GM12892 (cell line): ENCODE results near the gene SLIT3. TPM values are rescaled to one million over a fixed set of nuclear protein-coding genes. Genes with fewer than 3 reads are reported as not detected.

Experiments used
- DNase-seq: peaks from one replicate; pipeline ENCODE4 v3.0.0; 2011; ENCODE audit not compliant: insufficient read length
- FAIRE-seq: peaks from 2 replicates; lab custom pipeline; 2011; peaks lifted over from hg19 to GRCh38; lab: Jason Lieb, UNC
- POLR2A ChIP-seq: IDR thresholded peaks from 2 replicates; pipeline ENCODE4 v1.6.1; 2011; ENCODE audit warnings: low read depth, low read length, control low read depth
- POLR2AphosphoS5 ChIP-seq: IDR thresholded peaks from 2 replicates; pipeline ENCODE4 v1.6.1; 2011; ENCODE audit warnings: low read depth, low read length, control low read depth
- TAF1 ChIP-seq: IDR thresholded peaks from 2 replicates; pipeline ENCODE4 v1.6.1; 2011; ENCODE audit warnings: low read depth, mild to moderate bottlenecking, control low read depth, low read length, borderline replicate concordance
- polyA plus RNA-seq: library from polyadenylated mRNA; unstranded; fragments of >200 nt; gene quantifications from one replicate; pipeline ENCODE4 v1.2.1, GENCODE V29; 2012; ENCODE audit warnings: missing spikeins, inconsistent platforms; ENCODE audit not compliant: missing spikeins

The SLIT3 gene
- polyA plus RNA-seq = not detected

GRCh38 chr5:169300468-169301385 lies at the start of gene SLIT3:
Gene SLIT3, minus strand, starts transcription at chr5:169301139. Its CDS starts 430 bp downstream, at chr5:169300709.
- FAIRE-seq (no peak), DNase-seq (no peak)
- TF ChIP-seq POLR2AphosphoS5 (no peak), TAF1 (no peak), POLR2A (no peak)

GRCh38 chr5:169350016-169350415 lies 49.1 kb upstream of the SLIT3 start:
- DNase-seq = no peak
- TF ChIP-seq POLR2A (no peak), POLR2AphosphoS5 (no peak), TAF1 (no peak)
- no peak for FAIRE-seq

- FAIRE-seq (no peak), DNase-seq (no peak)
- TF ChIP-seq TAF1 (no peak), POLR2A (no peak), POLR2AphosphoS5 (no peak)
Observed at GRCh38 chr5:169347786-169348185, 46.8 kb upstream of the SLIT3 start.

GRCh38 chr5:169344629-169345028 lies 43.7 kb upstream of the SLIT3 start:
- TF ChIP-seq POLR2A (no peak), POLR2AphosphoS5 (no peak), TAF1 (no peak)
- FAIRE-seq (no peak), DNase-seq (no peak)

- FAIRE-seq = no peak
- TF ChIP-seq POLR2A (no peak), POLR2AphosphoS5 (no peak), TAF1 (no peak)
- no peak for DNase-seq
Observed at GRCh38 chr5:169343766-169344165, 42.8 kb upstream of the SLIT3 start.

GRCh38 chr5:169341556-169341955 lies 40.6 kb upstream of the SLIT3 start:
- TF ChIP-seq TAF1 (no peak), POLR2A (no peak), POLR2AphosphoS5 (no peak)
- FAIRE-seq = no peak
- no peak for DNase-seq

GRCh38 chr5:169339869-169340268 lies 38.9 kb upstream of the SLIT3 start:
- no peak for TF ChIP-seq POLR2A
- TF ChIP-seq TAF1 = no peak
- TF ChIP-seq POLR2AphosphoS5 = no peak
- DNase-seq = no peak
- FAIRE-seq = no peak

- TF ChIP-seq POLR2A (no peak), TAF1 (no peak), POLR2AphosphoS5 (no peak)
- FAIRE-seq (no peak), DNase-seq (no peak)
Observed at GRCh38 chr5:169336242-169336641, 35.3 kb upstream of the SLIT3 start.

- FAIRE-seq (no peak), DNase-seq (no peak)
- TF ChIP-seq TAF1 = no peak
- no peak for TF ChIP-seq POLR2A
- no peak for TF ChIP-seq POLR2AphosphoS5
Observed at GRCh38 chr5:169335806-169336205, 34.9 kb upstream of the SLIT3 start.

- DNase-seq (no peak), FAIRE-seq (no peak)
- TF ChIP-seq POLR2AphosphoS5 (no peak), POLR2A (no peak), TAF1 (no peak)
Observed at GRCh38 chr5:169333518-169333917, 32.6 kb upstream of the SLIT3 start.

GRCh38 chr5:169331292-169331852 lies 30.4 kb upstream of the SLIT3 start:
- DNase-seq (no peak), FAIRE-seq (no peak)
- TF ChIP-seq TAF1 (no peak), POLR2AphosphoS5 (no peak), POLR2A (no peak)

GRCh38 chr5:169328401-169328800 lies 27.5 kb upstream of the SLIT3 start:
- no peak for TF ChIP-seq POLR2A
- TF ChIP-seq TAF1 = no peak
- DNase-seq (no peak), FAIRE-seq (no peak)
